Measurements from ENCODE around the gene MIGA2.

The MIGA2 gene

DNA sequence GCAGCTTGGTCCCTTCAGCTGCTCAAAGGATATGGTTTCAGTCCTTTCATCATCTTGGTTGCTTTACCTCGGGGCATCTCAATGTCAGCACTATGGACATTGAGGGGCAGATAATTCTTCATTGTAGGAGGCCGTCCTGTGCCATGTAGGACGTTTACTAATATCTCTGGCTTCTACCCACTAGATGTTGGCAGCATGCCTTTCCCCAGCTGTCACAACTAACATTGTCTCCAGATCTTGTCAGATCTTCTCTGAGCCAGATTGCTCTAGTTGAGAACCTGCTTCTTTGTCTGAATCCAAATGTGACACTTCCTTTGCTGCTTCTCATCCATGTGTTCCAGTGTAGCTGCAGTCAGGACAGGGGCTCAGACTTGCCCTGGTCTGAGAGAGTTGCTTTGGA is 85.1 kb downstream of the MIGA2 start:
- no peak overlapping the region for H3K27ac ChIP-seq
- TF ChIP-seq ZFX (IDR thresholded peaks at IDR 0.05; ENCODE audit: borderline replicate concordance) = no peak
- TF ChIP-seq, protein P1, sequence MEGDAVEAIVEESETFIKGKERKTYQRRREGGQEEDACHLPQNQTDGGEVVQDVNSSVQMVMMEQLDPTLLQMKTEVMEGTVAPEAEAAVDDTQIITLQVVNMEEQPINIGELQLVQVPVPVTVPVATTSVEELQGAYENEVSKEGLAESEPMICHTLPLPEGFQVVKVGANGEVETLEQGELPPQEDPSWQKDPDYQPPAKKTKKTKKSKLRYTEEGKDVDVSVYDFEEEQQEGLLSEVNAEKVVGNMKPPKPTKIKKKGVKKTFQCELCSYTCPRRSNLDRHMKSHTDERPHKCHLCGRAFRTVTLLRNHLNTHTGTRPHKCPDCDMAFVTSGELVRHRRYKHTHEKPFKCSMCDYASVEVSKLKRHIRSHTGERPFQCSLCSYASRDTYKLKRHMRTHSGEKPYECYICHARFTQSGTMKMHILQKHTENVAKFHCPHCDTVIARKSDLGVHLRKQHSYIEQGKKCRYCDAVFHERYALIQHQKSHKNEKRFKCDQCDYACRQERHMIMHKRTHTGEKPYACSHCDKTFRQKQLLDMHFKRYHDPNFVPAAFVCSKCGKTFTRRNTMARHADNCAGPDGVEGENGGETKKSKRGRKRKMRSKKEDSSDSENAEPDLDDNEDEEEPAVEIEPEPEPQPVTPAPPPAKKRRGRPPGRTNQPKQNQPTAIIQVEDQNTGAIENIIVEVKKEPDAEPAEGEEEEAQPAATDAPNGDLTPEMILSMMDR (IDR thresholded peaks at IDR 0.05) = no peak

Data from 22Rv1 (cell line).